RWPE1 (cell line): ENCODE data around the gene RECQL.
"Not testable (repeated sequence)": the region's sequence is repeated elsewhere in the genome, so short reads cannot be mapped to it uniquely, and the experiment has no call there.

Experiments used
- CTCF ChIA-PET: fragments of 350-600 bp; sonication (Branson Sonifier 250); formaldehyde crosslinking; extraction: SDS; loops from one replicate; lab custom pipeline; 2021; lab: Yijun Ruan, JAX
- POLR2A ChIA-PET: fragments of 400-600 bp; formaldehyde crosslinking; extraction: SDS; loops from one replicate; lab custom pipeline; 2020; ENCODE audit warnings: antibody characterized with exemption; ENCODE audit not compliant: low non-redundant PET; lab: Yijun Ruan, JAX
- DNase-seq: peaks from one replicate; pipeline ENCODE4 v3.0.0; 2012; ENCODE audit warnings: low spot score
- H3K27ac ChIP-seq: fragments of 450-650 bp; 2 replicates; pipeline ENCODE4 v1.5.1; 2017
- TF ChIP-seq, protein P1 (sequence below): fragments of 450-650 bp; conservative IDR thresholded peaks from 2 replicates; pipeline ENCODE4 v1.5.1; 2017; ENCODE audit warnings: low read depth, mild to moderate bottlenecking

The RECQL gene

DNA sequence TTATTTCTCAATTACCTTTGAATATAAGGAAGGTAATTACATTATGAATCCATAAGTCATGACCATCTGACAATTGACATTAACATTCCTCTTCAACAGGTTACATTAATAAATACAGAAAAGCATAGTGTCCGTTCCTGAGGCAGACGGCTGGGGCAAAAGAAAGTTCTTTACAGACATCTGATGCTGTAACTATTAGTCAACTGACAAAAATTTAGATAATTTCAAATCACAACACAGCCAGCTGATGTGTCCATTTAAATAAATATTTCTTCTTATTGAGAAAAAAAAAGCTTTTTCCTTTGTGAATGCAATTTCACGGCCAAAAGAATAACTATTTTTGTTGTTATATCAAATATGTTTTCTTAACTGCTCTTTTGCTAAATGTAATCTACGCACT, 73.2 kb downstream of the RECQL start:
- TF ChIP-seq, protein P1, sequence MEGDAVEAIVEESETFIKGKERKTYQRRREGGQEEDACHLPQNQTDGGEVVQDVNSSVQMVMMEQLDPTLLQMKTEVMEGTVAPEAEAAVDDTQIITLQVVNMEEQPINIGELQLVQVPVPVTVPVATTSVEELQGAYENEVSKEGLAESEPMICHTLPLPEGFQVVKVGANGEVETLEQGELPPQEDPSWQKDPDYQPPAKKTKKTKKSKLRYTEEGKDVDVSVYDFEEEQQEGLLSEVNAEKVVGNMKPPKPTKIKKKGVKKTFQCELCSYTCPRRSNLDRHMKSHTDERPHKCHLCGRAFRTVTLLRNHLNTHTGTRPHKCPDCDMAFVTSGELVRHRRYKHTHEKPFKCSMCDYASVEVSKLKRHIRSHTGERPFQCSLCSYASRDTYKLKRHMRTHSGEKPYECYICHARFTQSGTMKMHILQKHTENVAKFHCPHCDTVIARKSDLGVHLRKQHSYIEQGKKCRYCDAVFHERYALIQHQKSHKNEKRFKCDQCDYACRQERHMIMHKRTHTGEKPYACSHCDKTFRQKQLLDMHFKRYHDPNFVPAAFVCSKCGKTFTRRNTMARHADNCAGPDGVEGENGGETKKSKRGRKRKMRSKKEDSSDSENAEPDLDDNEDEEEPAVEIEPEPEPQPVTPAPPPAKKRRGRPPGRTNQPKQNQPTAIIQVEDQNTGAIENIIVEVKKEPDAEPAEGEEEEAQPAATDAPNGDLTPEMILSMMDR = no peak
- DNase-seq = no peak
- no peak overlapping the region for H3K27ac ChIP-seq
- ChIA-PET CTCF (interaction anchor here (0.7 kb wide), 1 partner anchor 170 kb away, joined by 3 read pairs; no protein-coding TSS in a partner anchor), POLR2A (no interaction called here)

DNA sequence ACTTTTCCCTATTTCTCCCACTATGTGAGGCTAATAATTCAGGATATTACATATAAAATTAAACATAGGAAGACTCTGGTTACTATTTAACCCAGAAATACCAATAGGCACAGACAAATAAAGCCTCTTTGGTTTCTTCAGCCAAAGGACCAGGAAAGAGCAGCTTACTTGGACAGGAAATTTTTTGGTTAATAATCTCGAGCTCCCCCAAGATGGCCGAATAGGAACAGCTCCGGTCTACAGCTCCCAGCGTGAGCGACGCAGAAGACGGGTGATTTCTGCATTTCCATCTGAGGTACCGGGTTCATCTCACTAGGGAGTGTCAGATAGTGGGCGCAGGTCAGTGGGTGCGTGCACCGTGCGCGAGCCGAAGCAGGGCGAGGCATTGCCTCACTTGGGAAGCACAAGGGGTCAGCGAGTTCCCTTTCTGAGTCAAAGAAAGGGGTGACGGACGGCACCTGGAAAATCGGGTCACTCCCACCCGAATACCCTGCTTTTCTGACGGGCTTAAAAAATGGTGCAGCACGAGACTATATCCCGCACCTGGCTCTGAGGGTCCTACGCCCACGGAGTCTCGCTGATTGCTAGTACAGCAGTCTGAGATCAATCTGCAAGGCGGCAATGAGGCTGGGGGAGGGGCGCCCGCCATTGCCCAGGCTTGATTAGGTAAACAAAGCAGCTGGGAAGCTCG, 82.3 kb downstream of the RECQL start:
- DNase-seq, H3K27ac ChIP-seq, POLR2A ChIA-PET, CTCF ChIA-PET: not testable (repeated sequence)
